HCT116 (cell line): Measurements from ENCODE around the gene SNX25.

Source experiments
- EZH2phosphoT487 ChIP-seq: fragments of 200-600 bp; IDR thresholded peaks from 2 replicates; pipeline ENCODE4 v1.6.1; 2018; ENCODE audit warnings: antibody characterized with exemption, borderline replicate concordance
- YY1 ChIP-seq: IDR thresholded peaks from 2 replicates; pipeline ENCODE4 v1.6.1; 2011; ENCODE audit warnings: low read length, low read depth, moderate library complexity, mild to moderate bottlenecking; ENCODE audit not compliant: insufficient replicate concordance; ENCODE audit errors: extremely low read depth
- ZNF274 ChIP-seq: fragments of 200-500 bp; sonication (Bioruptor generic); IDR thresholded peaks from 2 replicates; pipeline ENCODE4 v1.6.1; 2014; ENCODE audit warnings: mild to moderate bottlenecking, low read depth, low read length, inconsistent platforms
- TF ChIP-seq, protein P1 (sequence below), 3 experiments: fragments of 200-600 bp in 1 of 3; sonication (generic) in 1 of 3; IDR thresholded peaks in 2 of 3; conservative IDR thresholded peaks in 1 of 3; 2 replicates each; pipeline ENCODE4 v1.5.1; 2012 to 2017; ENCODE audit warnings: low read depth in 2 of 3, low read length in 2 of 3, antibody characterized with exemption in 1 of 3, borderline replicate concordance in 1 of 3, control low read depth in 1 of 3, mild to moderate bottlenecking in 1 of 3, mixed read lengths in 1 of 3, mixed run types in 1 of 3, moderate library complexity in 1 of 3; ENCODE audit not compliant: insufficient read depth in 1 of 3

DNA sequence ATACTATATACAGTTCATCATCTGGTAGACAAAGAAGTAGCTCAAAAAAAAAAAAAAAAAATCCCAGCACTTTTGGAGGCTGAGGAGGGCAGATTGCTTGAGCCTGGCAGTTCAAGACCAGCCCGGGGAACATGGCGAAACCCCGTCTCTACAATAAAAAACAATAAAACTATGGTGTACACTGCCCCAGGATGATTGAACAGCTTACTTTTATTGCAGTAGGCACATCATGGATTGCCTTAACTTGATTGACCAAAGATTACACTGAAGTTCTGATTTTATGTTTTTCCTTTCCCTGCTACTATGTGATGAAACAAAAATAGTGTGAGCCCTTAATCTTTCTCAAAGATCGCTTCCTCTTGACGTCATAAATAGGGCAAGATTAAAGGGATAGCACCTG lies 60.6 kb downstream of the SNX25 start:
- TF ChIP-seq, protein P1, sequence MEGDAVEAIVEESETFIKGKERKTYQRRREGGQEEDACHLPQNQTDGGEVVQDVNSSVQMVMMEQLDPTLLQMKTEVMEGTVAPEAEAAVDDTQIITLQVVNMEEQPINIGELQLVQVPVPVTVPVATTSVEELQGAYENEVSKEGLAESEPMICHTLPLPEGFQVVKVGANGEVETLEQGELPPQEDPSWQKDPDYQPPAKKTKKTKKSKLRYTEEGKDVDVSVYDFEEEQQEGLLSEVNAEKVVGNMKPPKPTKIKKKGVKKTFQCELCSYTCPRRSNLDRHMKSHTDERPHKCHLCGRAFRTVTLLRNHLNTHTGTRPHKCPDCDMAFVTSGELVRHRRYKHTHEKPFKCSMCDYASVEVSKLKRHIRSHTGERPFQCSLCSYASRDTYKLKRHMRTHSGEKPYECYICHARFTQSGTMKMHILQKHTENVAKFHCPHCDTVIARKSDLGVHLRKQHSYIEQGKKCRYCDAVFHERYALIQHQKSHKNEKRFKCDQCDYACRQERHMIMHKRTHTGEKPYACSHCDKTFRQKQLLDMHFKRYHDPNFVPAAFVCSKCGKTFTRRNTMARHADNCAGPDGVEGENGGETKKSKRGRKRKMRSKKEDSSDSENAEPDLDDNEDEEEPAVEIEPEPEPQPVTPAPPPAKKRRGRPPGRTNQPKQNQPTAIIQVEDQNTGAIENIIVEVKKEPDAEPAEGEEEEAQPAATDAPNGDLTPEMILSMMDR (IDR thresholded peaks at IDR 0.05 in 2 of 3, conservative IDR thresholded peaks at IDR 0.05 in 1 of 3; ENCODE audit: borderline replicate concordance in 1 of 3, insufficient read depth in 1 of 3, low read depth in 2 of 3, low read length in 2 of 3) = no peak
- no peak for TF ChIP-seq EZH2phosphoT487
- no peak for TF ChIP-seq ZNF274
- TF ChIP-seq YY1 = no peak
